ENCODE measurements around the gene PRKCB.

DNA sequence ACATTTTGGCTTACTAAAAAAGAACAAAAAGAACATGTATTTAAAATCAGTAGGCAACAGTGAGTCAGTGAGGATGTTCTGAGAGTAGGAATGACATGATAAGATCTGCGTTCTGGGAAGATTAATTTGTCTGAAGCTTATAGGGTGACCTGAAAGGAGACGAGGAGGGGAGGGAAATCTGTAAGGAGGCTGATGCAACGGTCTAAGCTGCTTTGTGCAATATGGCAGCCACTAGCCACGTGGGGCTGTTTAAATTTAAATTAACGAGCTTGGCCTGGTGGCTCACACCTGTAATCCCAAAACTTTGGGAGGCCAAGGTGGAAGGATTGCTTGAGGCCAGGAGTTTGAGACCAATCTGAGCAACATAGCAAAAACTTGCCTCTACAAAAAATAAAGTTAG, 238.8 kb downstream of the PRKCB start:
- TF ChIP-seq, protein P1, sequence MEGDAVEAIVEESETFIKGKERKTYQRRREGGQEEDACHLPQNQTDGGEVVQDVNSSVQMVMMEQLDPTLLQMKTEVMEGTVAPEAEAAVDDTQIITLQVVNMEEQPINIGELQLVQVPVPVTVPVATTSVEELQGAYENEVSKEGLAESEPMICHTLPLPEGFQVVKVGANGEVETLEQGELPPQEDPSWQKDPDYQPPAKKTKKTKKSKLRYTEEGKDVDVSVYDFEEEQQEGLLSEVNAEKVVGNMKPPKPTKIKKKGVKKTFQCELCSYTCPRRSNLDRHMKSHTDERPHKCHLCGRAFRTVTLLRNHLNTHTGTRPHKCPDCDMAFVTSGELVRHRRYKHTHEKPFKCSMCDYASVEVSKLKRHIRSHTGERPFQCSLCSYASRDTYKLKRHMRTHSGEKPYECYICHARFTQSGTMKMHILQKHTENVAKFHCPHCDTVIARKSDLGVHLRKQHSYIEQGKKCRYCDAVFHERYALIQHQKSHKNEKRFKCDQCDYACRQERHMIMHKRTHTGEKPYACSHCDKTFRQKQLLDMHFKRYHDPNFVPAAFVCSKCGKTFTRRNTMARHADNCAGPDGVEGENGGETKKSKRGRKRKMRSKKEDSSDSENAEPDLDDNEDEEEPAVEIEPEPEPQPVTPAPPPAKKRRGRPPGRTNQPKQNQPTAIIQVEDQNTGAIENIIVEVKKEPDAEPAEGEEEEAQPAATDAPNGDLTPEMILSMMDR (IDR thresholded peaks at IDR 0.05; ENCODE audit: insufficient read depth, low read length) = no peak
- no peak for TF ChIP-seq SPI1 (IDR thresholded peaks at IDR 0.05; ENCODE audit: borderline replicate concordance, low read depth)
- TF ChIP-seq GABPA (IDR thresholded peaks at IDR 0.05; ENCODE audit: low read depth) = no peak

Data from HL-60 (cell line).